Fibroblast of the conjunctiva (primary cell): Measurements from ENCODE around the gene DOLPP1.

ENCODE experiments used
- DNase-seq: peaks from one replicate; pipeline ENCODE4 v3.0.0-alpha.2; 2010; ENCODE audit warnings: low read depth

Gene DOLPP1

GRCh38 chr9:129139233-129139992, 58.5 kb downstream of the DOLPP1 start:
- peak; percentile 84 for DNase-seq

GRCh38 chr9:129139993-129140396, 59.1 kb downstream of the DOLPP1 start:
- peak; percentile 100 for DNase-seq
